Cardiac septum (tissue), 1 donor: ENCODE data around the gene GPN1. TPM values are rescaled to one million over a fixed set of nuclear protein-coding genes. Genes with fewer than 3 reads are reported as not detected.

Source experiments
- total RNA-seq: library from RNA; stranded (reverse); fragmentation: NEBNext Ultra II Directional; extraction: Animal tissue kit (Norgen Biotek cat#: 25700); gene quantifications from one replicate; pipeline ENCODE4 v1.2.1, GENCODE V29; 2021
- donor health status: DM: no; HTN: no; CAD: no.

GPN1 gene
- total RNA-seq, 1 donor from 2014 or later: 17.8 TPM

Other genes starting within 250 kb of the GPN1 start
- 10.6 TPM for gene ZNF513, start 248.3 kb upstream of the GPN1 start, total RNA-seq
- gene PPM1G, start 219.5 kb upstream of the GPN1 start, total RNA-seq: 32.0 TPM
- 64.6 TPM for gene NRBP1, start 200.4 kb upstream of the GPN1 start, total RNA-seq
- gene KRTCAP3, start 186.7 kb upstream of the GPN1 start, total RNA-seq: not detected
- gene IFT172, start 139.3 kb upstream of the GPN1 start, total RNA-seq: 18.7 TPM
- gene FNDC4, start 133.8 kb upstream of the GPN1 start, total RNA-seq: 3.0 TPM
- not detected for gene GCKR, start 132.2 kb upstream of the GPN1 start, total RNA-seq
- 20.7 TPM for gene ZNF512, start 46.0 kb upstream of the GPN1 start, total RNA-seq
- 3.5 TPM for gene CCDC121, start within 50 bp of the GPN1 start, total RNA-seq
- 25.4 TPM for gene SUPT7L, start 34.6 kb downstream of the GPN1 start, total RNA-seq
- gene SLC4A1AP, start 34.8 kb downstream of the GPN1 start, total RNA-seq: 23.4 TPM
- 258 TPM for gene MRPL33, start 142.7 kb downstream of the GPN1 start, total RNA-seq